NCI-H510A (cell line): ENCODE measurements around the gene LIPJ.

Experiments used
- DNase-seq: peaks from one replicate; lab custom pipeline; 2025; lab: John Stamatoyannopoulos, UW

The LIPJ gene

GRCh38 chr10:88594482-88594881, 7.9 kb downstream of the LIPJ start:
- DNase-seq, result no peak

GRCh38 chr10:88598055-88598454, 11.5 kb downstream of the LIPJ start:
- no peak for DNase-seq

GRCh38 chr10:88608052-88608732, 21.6 kb downstream of the LIPJ start:
- DNase-seq, result no peak

- DNase-seq, result no peak
Measured at GRCh38 chr10:88608780-88609179, 22.2 kb downstream of the LIPJ start.

GRCh38 chr10:88616250-88616977, 29.9 kb downstream of the LIPJ start:
- DNase-seq, result no peak

- DNase-seq, result no peak
Measured at GRCh38 chr10:88617772-88618300, 31.3 kb downstream of the LIPJ start.

- DNase-seq, result no peak
Measured at GRCh38 chr10:88618496-88618895, 31.9 kb downstream of the LIPJ start.

GRCh38 chr10:88620441-88620840, 33.9 kb downstream of the LIPJ start:
- no peak for DNase-seq

- no peak for DNase-seq
Measured at GRCh38 chr10:88623835-88624234, 37.3 kb downstream of the LIPJ start.

- DNase-seq, result no peak
Measured at GRCh38 chr10:88624840-88625239, 38.3 kb downstream of the LIPJ start.

- no peak for DNase-seq
Measured at GRCh38 chr10:88640186-88640585, 53.6 kb downstream of the LIPJ start.

- no peak for DNase-seq
Measured at GRCh38 chr10:88642209-88642608, 55.6 kb downstream of the LIPJ start.

- no peak for DNase-seq
Measured at GRCh38 chr10:88642963-88643362, 56.4 kb downstream of the LIPJ start.

GRCh38 chr10:88647061-88647615, 60.6 kb downstream of the LIPJ start:
- DNase-seq, result no peak

- no peak for DNase-seq
Measured at GRCh38 chr10:88651101-88651551, 64.6 kb downstream of the LIPJ start.

GRCh38 chr10:88652616-88653015, 66.1 kb downstream of the LIPJ start:
- DNase-seq, result no peak
